ENCODE measurements around the gene KY. TPM values are rescaled to one million over a fixed set of nuclear protein-coding genes. Genes with fewer than 3 reads are reported as not detected.

Gene KY
- polyA plus RNA-seq, 1 donor = 73.0 TPM

Other genes starting within 250 kb of the KY start
- gene ANAPC13, start 165.0 kb downstream of the KY start, polyA plus RNA-seq (ENCODE audit: insufficient read length) = 59.3 TPM
- gene CEP63, start 165.0 kb downstream of the KY start, polyA plus RNA-seq (ENCODE audit: insufficient read length) = 35.9 TPM
- 49.5 TPM for gene EPHB1, start 144.2 kb upstream of the KY start, polyA plus RNA-seq (ENCODE audit: insufficient read length)